GM04503 (cell line): ENCODE results near the gene SWAP70.
"Not testable (repeated sequence)": the region's sequence is repeated elsewhere in the genome, so short reads cannot be mapped to it uniquely, and the experiment has no call there.

ENCODE experiments used
- DNase-seq: peaks from one replicate; pipeline ENCODE4 v3.0.0-alpha.2; 2012; ENCODE audit warnings: low read depth

The SWAP70 gene

GRCh38 chr11:9692691-9693090 lies 28.8 kb downstream of the SWAP70 start:
- no peak for DNase-seq

GRCh38 chr11:9693801-9694553 lies 30.1 kb downstream of the SWAP70 start:
- no peak for DNase-seq

GRCh38 chr11:9695228-9695627 lies 31.4 kb downstream of the SWAP70 start:
- DNase-seq = not testable (repeated sequence)

- DNase-seq = no peak
These were observed 33.9 kb downstream of the SWAP70 start for GRCh38 chr11:9697766-9698165.

DNA sequence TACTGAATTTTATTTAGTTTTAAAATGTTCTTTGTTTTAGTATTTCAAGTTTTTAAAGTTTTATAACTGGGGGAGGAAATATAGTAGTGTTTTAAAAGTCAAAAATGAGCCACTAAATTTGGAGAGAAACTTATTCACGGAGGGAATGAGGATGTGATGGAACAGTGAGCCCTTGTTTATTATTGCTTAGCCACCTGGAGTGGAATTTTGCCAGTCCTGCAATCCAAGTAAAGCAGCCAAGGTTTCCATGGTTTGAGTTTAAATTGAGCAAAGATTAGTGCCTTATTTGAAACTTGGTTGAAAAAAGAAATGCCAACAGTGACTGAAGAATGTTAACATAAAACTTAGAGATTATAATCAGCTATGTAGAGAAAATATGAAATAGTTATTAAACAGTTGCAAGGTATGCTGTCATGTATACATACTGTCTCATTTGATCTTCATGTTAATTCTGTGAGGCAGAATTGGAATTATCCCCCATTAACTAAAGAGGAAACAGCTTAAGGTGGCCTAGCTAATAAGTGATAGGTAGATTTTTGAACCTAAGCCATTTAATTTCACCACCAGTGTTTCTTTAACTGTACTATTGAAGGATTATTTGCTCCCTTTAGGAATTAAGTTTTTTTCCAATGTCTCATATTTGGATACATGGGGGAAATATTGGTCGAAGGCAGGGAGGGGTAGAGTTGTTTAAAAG lies 36.4 kb downstream of the SWAP70 start:
- no peak for DNase-seq

GRCh38 chr11:9701799-9702198 lies 37.9 kb downstream of the SWAP70 start:
- no peak for DNase-seq

GRCh38 chr11:9703280-9703679 lies 39.4 kb downstream of the SWAP70 start:
- DNase-seq = no peak

DNA sequence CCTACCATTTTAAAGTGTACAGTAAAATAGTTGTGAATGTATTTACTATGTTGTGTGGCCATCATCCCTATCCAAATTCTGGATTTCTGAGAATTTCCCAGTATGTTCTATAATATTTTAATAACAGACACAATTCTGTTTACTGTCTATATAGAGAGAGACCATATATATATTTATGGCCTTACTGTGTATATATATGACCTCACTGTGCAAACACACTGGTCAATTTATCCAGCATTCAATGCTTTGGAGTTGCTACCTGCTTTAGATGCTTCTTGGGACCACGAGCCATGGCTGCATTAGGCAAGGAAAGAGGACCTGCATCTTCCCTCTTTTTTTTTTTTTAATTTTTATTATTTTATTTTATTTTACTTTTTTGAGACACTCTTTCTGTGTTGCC lies 40.2 kb downstream of the SWAP70 start:
- DNase-seq = no peak

- no peak for DNase-seq
These were observed 40.7 kb downstream of the SWAP70 start for GRCh38 chr11:9704620-9705019.

DNA sequence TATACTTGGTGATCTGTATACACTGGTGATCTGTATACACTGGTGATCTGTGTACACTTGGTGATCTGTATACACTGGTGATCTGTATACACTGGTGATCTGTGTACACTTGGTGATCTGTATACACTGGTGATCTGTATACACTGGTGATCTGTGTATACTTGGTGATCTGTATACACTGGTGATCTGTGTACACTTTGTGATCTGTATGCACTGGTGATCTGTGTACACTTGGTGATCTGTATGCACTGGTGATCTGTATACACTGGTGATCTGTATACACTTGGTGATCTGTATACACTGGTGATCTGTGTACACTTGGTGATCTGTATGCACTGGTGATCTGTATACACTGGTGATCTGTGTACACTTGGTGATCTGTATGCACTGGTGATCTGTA lies 41.5 kb downstream of the SWAP70 start:
- not testable (repeated sequence) for DNase-seq

GRCh38 chr11:9708544-9708943 lies 44.7 kb downstream of the SWAP70 start:
- DNase-seq = no peak

GRCh38 chr11:9710223-9710622 lies 46.3 kb downstream of the SWAP70 start:
- DNase-seq = no peak

DNA sequence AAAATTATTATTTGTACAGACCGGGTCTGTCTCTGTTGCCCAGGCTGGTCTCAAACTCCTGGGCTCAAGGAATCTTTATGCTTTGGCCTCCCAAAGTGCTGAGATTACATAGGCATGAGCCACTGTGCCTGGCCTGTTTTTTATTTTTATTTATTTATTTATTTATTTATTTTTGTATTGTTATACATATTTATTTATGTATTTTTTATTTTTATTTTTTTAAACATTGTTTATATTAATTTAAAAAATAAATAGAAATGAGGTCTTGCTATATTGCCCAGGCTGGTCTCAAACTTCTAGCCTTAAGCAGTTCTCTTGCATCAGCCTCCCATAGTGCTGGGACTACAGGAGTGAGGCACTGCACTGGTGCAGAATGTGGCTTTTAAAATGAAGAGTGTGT lies 47.0 kb downstream of the SWAP70 start:
- no peak for DNase-seq

DNA sequence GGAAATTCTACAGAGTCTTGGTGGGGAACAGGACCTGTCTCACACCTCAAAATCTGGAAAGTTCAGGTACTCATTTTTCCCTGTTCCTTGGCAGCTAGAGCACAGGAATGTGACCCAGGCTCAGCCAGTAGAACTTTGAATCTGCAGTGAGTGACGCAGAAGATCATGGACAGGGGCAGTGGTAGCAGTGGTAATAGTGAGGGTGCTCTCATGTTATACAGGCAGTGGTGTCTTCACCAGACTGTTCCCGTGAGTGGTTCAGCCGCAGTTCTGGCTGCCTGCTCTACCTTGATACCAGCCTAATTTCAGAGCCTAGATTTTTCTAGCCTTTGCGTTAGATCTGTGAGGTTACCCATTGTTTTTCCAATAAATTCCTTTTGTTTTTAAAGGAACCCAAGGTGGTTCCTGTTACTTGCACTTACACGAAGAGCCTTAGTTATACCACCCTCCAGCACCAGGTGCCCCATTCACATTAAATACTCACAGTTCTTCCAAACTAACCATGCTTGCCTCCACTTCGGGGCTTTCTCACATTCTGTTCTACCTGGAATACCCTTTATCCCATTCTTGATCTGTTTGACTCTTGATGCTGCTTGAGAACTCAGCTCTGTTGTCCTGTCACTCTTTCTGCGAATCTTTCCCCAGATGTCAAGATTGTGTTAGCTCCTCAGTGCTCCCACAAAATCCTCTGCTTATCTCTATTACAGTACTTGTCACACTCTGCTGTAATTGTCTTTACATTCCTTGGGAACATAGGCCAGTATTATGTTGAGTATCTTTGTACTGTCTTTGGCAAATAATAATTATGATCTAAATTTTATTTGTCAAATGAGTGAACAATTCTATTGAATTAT lies 47.8 kb downstream of the SWAP70 start:
- no peak for DNase-seq

DNA sequence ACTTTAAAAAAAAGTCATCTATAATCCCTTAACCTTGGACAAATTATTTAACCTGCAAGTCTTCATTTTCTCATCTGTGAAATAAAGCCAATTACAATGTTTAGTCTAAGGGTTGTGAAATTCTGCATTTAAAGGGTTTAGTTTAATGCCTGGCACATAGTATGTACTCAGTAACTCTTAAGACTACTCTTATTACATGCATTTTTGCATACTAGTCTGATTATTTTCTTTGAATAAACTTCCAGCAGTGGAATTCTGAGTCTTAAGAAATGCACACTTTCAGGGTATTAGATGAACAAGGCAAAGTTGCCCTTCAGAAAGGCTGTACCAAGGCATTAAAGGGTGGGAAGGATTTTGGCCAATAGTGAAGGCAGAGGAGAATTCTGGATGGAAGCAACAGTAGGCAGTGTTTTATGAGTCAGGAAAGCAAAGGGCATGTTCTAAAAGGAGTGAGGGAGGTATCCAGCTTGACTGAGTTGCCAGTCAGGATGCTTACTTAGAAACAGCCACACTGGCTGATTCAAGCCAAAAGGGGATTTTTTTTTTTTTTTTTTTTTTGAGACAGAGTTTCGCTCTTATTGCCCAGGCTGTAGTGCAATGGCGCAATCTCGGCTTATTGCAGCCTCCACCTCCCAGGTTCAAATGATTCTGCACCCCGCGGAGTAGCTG lies 50.5 kb downstream of the SWAP70 start:
- DNase-seq = no peak

DNA sequence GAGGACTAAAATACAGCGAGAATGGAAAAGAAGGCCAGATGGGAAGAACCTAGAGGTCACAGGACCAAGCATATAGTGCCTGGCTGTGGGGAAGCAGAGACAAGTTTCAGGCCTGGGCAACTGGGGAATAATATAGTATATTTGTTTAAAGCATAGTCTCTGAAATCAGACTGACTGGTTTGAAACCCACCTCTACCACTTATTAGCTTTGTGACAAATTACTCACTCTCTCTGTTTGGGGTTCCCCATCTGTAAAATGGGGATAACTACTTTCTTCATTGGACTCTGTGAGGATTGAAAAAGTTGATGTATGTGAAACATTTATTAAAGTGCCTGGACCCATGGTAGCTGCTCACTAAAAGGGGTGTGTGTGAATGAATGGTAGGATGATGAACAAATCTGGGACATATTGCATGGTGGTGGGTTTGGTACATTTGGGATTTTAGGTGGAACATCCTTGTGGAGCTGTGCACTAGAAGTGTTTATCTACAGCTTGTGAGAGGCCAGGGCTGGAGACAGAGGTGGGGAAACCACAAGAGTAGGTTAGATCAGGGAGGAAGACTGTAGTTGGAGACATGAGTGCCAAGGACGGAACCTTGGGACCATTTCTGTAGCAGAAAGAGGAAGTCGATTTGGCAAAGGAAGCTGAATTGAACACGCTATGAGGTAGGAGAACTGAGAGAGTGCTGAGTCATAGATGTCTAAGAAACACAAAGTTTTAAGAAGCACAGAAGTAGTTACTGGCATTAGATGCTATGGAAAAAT lies 52.6 kb downstream of the SWAP70 start:
- no peak for DNase-seq

- DNase-seq = no peak
These were observed 53.1 kb downstream of the SWAP70 start for GRCh38 chr11:9717040-9717357.

- DNase-seq = no peak
These were observed 53.8 kb downstream of the SWAP70 start for GRCh38 chr11:9717719-9718118.

- no peak for DNase-seq
These were observed 54.3 kb downstream of the SWAP70 start for GRCh38 chr11:9718147-9718546.

GRCh38 chr11:9719566-9720289 lies 55.9 kb downstream of the SWAP70 start:
- DNase-seq = no peak

- DNase-seq = no peak
These were observed 56.4 kb downstream of the SWAP70 start for GRCh38 chr11:9720290-9720630.
